Esophagus muscularis mucosa (tissue), 4 donors: ENCODE results near the gene ADAMTS2. TPM values are rescaled to one million over a fixed set of nuclear protein-coding genes. Genes with fewer than 3 reads are reported as not detected.

Experiments
- DNase-seq: peaks from one replicate; pipeline ENCODE4 v3.0.0-alpha.2; 2017; ENCODE audit errors: extremely low spot score
- H3K27ac ChIP-seq, 4 donors: fragments of 200-600 bp; sonication (generic); replicated peaks in 1 of 4; 1 replicate in 3 of 4; 2 replicates in 1 of 4; pipeline ENCODE4 v1.5.1; 2016 to 2019; ENCODE audit warnings: mild to moderate bottlenecking in 1 of 4
- H3K27me3 ChIP-seq, 4 donors: fragments of 200-600 bp; sonication (generic); one replicate each; pipeline versions ENCODE4 v1.5.1 to v1.6.0; 2016 to 2019
- H3K36me3 ChIP-seq, 4 donors: fragments of 200-600 bp; sonication (generic); one replicate each; pipeline ENCODE4 v1.5.1; 2016 to 2019
- H3K4me1 ChIP-seq, 4 donors: fragments of 200-600 bp; sonication (generic); one replicate each; pipeline ENCODE4 v1.5.1; 2016 to 2019
- H3K4me3 ChIP-seq, 4 donors: fragments of 200-600 bp; sonication (generic); 1 replicate in 2 of 4; 2 replicates in 2 of 4; pipeline ENCODE4 v1.5.1; 2016 to 2019; ENCODE audit warnings: mild to moderate bottlenecking in 4 of 4, moderate library complexity in 1 of 4
- H3K9me3 ChIP-seq, 4 donors: fragments of 200-600 bp; sonication (generic); 1 replicate in 3 of 4; 2 replicates in 1 of 4; pipeline ENCODE4 v1.5.1; 2016 to 2019
- EP300 ChIP-seq: sonication (generic); formaldehyde crosslinking; IDR thresholded peaks from one replicate; pipeline ENCODE4 v1.6.1; 2017; ENCODE audit warnings: antibody characterized with exemption
- POLR2A ChIP-seq: fragments of 450-650 bp; IDR thresholded peaks from one replicate; pipeline ENCODE4 v1.6.1; 2017; ENCODE audit warnings: antibody characterized with exemption, moderate library complexity, mild to moderate bottlenecking, low read depth
- POLR2AphosphoS5 ChIP-seq, 2 donors: sonication (generic); formaldehyde crosslinking; IDR thresholded peaks; one replicate each; pipeline ENCODE4 v1.6.1; 2017; ENCODE audit warnings: antibody characterized with exemption in 2 of 2
- WGBS: methylation state at CpG from one replicate; pipeline ENCODE4 v1.1.5; 2018; 5-methylcytosine and 5-hydroxymethylcytosine counted together
- intact Hi-C: fragments of 100-400 bp; cut with DNase I; formaldehyde crosslinking; loops from one replicate; pipeline ENCODE4 v1.15.1; 2023
- total RNA-seq, 4 donors: library from RNA; depleted of rRNA; stranded (reverse); fragments of >200 nt; gene quantifications; one replicate each; pipeline versions ENCODE4 v1.1.0 to v1.2.1, GENCODE V29; 2016
- TF ChIP-seq, protein P1 (sequence below), 3 experiments: fragments of 200-600 bp in 2 of 3; fragments of 450-650 bp in 1 of 3; sonication (generic) in 2 of 3; IDR thresholded peaks; one replicate each; pipeline ENCODE4 v1.5.1; 2017 to 2019; ENCODE audit warnings: antibody characterized with exemption in 3 of 3, mild to moderate bottlenecking in 2 of 3, moderate library complexity in 1 of 3

The ADAMTS2 gene
- total RNA-seq, 4 donors from 2014 or later: 17.8 to 31.8 (median 21.4) TPM

- peaks cover 0 to 24% (median 14%) of the 10 kb centered on the region in 4 donors for H3K4me1 ChIP-seq
- peaks cover 0 to 3% (median 0%) of the 10 kb centered on the region in 4 donors for H3K9me3 ChIP-seq
- intact Hi-C loops: no loop called here
- no peaks in the 10 kb centered on the region for H3K36me3 ChIP-seq
- H3K27me3 ChIP-seq: no peaks in the 10 kb centered on the region
- no peak for TF ChIP-seq EP300
- no peak for TF ChIP-seq POLR2A
- TF ChIP-seq POLR2AphosphoS5 (IDR thresholded peaks at IDR 0.05): no peak
- TF ChIP-seq, protein P1, sequence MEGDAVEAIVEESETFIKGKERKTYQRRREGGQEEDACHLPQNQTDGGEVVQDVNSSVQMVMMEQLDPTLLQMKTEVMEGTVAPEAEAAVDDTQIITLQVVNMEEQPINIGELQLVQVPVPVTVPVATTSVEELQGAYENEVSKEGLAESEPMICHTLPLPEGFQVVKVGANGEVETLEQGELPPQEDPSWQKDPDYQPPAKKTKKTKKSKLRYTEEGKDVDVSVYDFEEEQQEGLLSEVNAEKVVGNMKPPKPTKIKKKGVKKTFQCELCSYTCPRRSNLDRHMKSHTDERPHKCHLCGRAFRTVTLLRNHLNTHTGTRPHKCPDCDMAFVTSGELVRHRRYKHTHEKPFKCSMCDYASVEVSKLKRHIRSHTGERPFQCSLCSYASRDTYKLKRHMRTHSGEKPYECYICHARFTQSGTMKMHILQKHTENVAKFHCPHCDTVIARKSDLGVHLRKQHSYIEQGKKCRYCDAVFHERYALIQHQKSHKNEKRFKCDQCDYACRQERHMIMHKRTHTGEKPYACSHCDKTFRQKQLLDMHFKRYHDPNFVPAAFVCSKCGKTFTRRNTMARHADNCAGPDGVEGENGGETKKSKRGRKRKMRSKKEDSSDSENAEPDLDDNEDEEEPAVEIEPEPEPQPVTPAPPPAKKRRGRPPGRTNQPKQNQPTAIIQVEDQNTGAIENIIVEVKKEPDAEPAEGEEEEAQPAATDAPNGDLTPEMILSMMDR (IDR thresholded peaks at IDR 0.05): no peak
- H3K27ac ChIP-seq: peak overlapping the region in 2 of 4 donors; percentile 26 to 45
- WGBS: 68% methylated on average over 5 of the region's 5 CpGs
- no peak overlapping the region for H3K4me3 ChIP-seq
- DNase-seq: no peak
Measured at GRCh38 chr5:179244044-179244443, 101.2 kb downstream of the ADAMTS2 start.

- TF ChIP-seq POLR2A: no peak
- no peak for TF ChIP-seq POLR2AphosphoS5 (IDR thresholded peaks at IDR 0.05)
- TF ChIP-seq, protein P1 (IDR thresholded peaks at IDR 0.05): no peak
- no peak for TF ChIP-seq EP300
- H3K27ac ChIP-seq: peak overlapping the region in 1 of 4 donors; percentile 26
- H3K36me3 ChIP-seq: no peaks in the 10 kb centered on the region
- no peaks in the 10 kb centered on the region for H3K27me3 ChIP-seq
- H3K4me3 ChIP-seq: no peak overlapping the region
- DNase-seq: no peak
- WGBS: 60% methylated on average over 3 of the region's 3 CpGs
- H3K9me3 ChIP-seq: peaks cover 0 to 3% (median 0%) of the 10 kb centered on the region in 4 donors
- intact Hi-C loops: no loop called here
- H3K4me1 ChIP-seq: peaks cover 0 to 24% (median 14%) of the 10 kb centered on the region in 4 donors
Measured at GRCh38 chr5:179243333-179243732, 101.9 kb downstream of the ADAMTS2 start.

- no peak for DNase-seq
- intact Hi-C loops: no loop called here
Measured at GRCh38 chr5:179242676-179243075, 102.6 kb downstream of the ADAMTS2 start.

GRCh38 chr5:179241764-179242370 lies 103.4 kb downstream of the ADAMTS2 start:
- TF ChIP-seq, protein P1 (IDR thresholded peaks at IDR 0.05): no peak
- no peak for TF ChIP-seq EP300
- no peak for TF ChIP-seq POLR2A
- no peak for TF ChIP-seq POLR2AphosphoS5 (IDR thresholded peaks at IDR 0.05)
- DNase-seq: no peak
- Histone ChIP-seq H3K4me3 (no peak overlapping the region), H3K27ac (no peak overlapping the region), H3K9me3 (peaks cover 0 to 3% (median 0%) of the 10 kb centered on the region in 4 donors), H3K27me3 (no peaks in the 10 kb centered on the region), H3K4me1 (peaks cover 0 to 24% (median 14%) of the 10 kb centered on the region in 4 donors), H3K36me3 (no peaks in the 10 kb centered on the region)
- intact Hi-C loops: no loop called here
- WGBS: 79% methylated on average over 11 of the region's 11 CpGs

More at GRCh38 chr5:179242676-179243075, 102.6 kb downstream of the ADAMTS2 start:
- 87% methylated on average over 4 of the region's 6 CpGs for WGBS
- no peak for TF ChIP-seq POLR2A
- TF ChIP-seq EP300: no peak
- no peak for TF ChIP-seq POLR2AphosphoS5 (IDR thresholded peaks at IDR 0.05)
- TF ChIP-seq, protein P1 (IDR thresholded peaks at IDR 0.05): no peak
- Histone ChIP-seq H3K27me3 (no peaks in the 10 kb centered on the region), H3K4me1 (peaks cover 0 to 24% (median 14%) of the 10 kb centered on the region in 4 donors), H3K9me3 (peaks cover 0 to 3% (median 0%) of the 10 kb centered on the region in 4 donors), H3K27ac (peak overlapping the region in 1 of 4 donors; percentile 40), H3K36me3 (no peaks in the 10 kb centered on the region), H3K4me3 (no peak overlapping the region)
